Astrocyte (in vitro differentiated cells and primary cell): Measurements from ENCODE around the gene KIAA0825. TPM values are rescaled to one million over a fixed set of nuclear protein-coding genes. Genes with fewer than 3 reads are reported as not detected.

Experiments
- DNase-seq: peaks from one replicate; pipeline ENCODE4 v3.0.0-alpha.2; 2010; ENCODE audit warnings: low read depth
- FAIRE-seq: peaks from 2 replicates; lab custom pipeline; 2011; peaks lifted over from hg19 to GRCh38; lab: Jason Lieb, UNC
- H2AFZ ChIP-seq: 2 replicates; pipeline ENCODE4 v1.6.0; 2012; ENCODE audit warnings: low read depth, low read length, inconsistent platforms
- H3K27ac ChIP-seq: 2 replicates; pipeline ENCODE4 v1.5.1; 2011; ENCODE audit warnings: low read depth, low read length, inconsistent platforms
- H3K27me3 ChIP-seq: 2 replicates; pipeline ENCODE4 v1.6.0; 2011; ENCODE audit warnings: low read length, inconsistent platforms; ENCODE audit not compliant: insufficient read depth
- H3K36me3 ChIP-seq: 2 replicates; pipeline ENCODE4 v1.5.1; 2011; ENCODE audit warnings: low read length, inconsistent platforms; ENCODE audit not compliant: insufficient read depth
- H3K4me1 ChIP-seq: 2 replicates; pipeline ENCODE4 v1.5.1; 2011; ENCODE audit warnings: low read length, inconsistent platforms; ENCODE audit not compliant: insufficient read depth
- H3K4me2 ChIP-seq: 2 replicates; pipeline ENCODE4 v1.6.0; 2012; ENCODE audit warnings: low read length, inconsistent platforms
- H3K4me3 ChIP-seq: 2 replicates; pipeline ENCODE4 v1.5.1; 2011; ENCODE audit warnings: low read depth, mild to moderate bottlenecking, low read length, inconsistent platforms; ENCODE audit not compliant: insufficient read depth
- H3K79me2 ChIP-seq: 2 replicates; pipeline ENCODE4 v1.6.0; 2012; ENCODE audit warnings: mild to moderate bottlenecking, low read length, inconsistent platforms; ENCODE audit not compliant: insufficient read depth
- H3K9ac ChIP-seq: 2 replicates; pipeline ENCODE4 v1.6.0; 2012; ENCODE audit warnings: mild to moderate bottlenecking, low read length, inconsistent platforms
- H3K9me3 ChIP-seq: 2 replicates; pipeline ENCODE4 v1.5.1; 2012; ENCODE audit warnings: low read depth, mild to moderate bottlenecking, low read length, inconsistent platforms; ENCODE audit not compliant: insufficient read depth
- H4K20me1 ChIP-seq: 2 replicates; pipeline ENCODE4 v1.6.0; 2012; ENCODE audit warnings: low read length, inconsistent platforms; ENCODE audit not compliant: insufficient read depth
- H3K27ac Mint-ChIP-seq: one replicate; pipeline ENCODE4 v1.8.0; 2021; ENCODE audit warnings: mild to moderate bottlenecking, mixed read lengths; ENCODE audit not compliant: unreplicated experiment
- H3K27me3 Mint-ChIP-seq: one replicate; pipeline ENCODE4 v1.8.0; 2021; ENCODE audit warnings: low read depth, mixed read lengths; ENCODE audit not compliant: unreplicated experiment
- H3K36me3 Mint-ChIP-seq: one replicate; pipeline ENCODE4 v1.8.0; 2021; ENCODE audit warnings: low read depth, mixed read lengths; ENCODE audit not compliant: unreplicated experiment
- H3K4me1 Mint-ChIP-seq: one replicate; pipeline ENCODE4 v1.8.0; 2021; ENCODE audit warnings: low read depth, mixed read lengths; ENCODE audit not compliant: unreplicated experiment
- H3K4me3 Mint-ChIP-seq: one replicate; pipeline ENCODE4 v1.8.0; 2021; ENCODE audit warnings: mild to moderate bottlenecking, moderate library complexity, mixed read lengths; ENCODE audit not compliant: unreplicated experiment
- H3K9me3 Mint-ChIP-seq: one replicate; pipeline ENCODE4 v1.8.0; 2021; ENCODE audit warnings: mild to moderate bottlenecking, mixed read lengths; ENCODE audit not compliant: unreplicated experiment
- CTCF ChIP-seq: IDR thresholded peaks from 2 replicates; pipeline ENCODE4 v1.5.1; 2011; ENCODE audit warnings: low read depth, mild to moderate bottlenecking, inconsistent platforms, low read length, moderate library complexity; ENCODE audit not compliant: insufficient read depth
- EZH2 ChIP-seq: IDR thresholded peaks from 2 replicates; pipeline ENCODE4 v1.6.1; 2012; ENCODE audit warnings: mild to moderate bottlenecking, low read length, inconsistent platforms; ENCODE audit not compliant: insufficient read depth
- total RNA-seq: library from RNA; stranded (reverse); gene quantifications from 2 replicates; pipeline ENCODE4 v1.2.1, GENCODE V29; 2021

Gene KIAA0825
- total RNA-seq, 1 donor from 2014 or later = 2.5 TPM

GRCh38 chr5:94263068-94263467 lies 355.3 kb downstream of the KIAA0825 start:
- Mint-ChIP-seq H3K27me3 (no peaks in the 10 kb centered on the region), H3K9me3 (peaks cover 3% of the 10 kb centered on the region), H3K4me3 (no peak overlapping the region), H3K36me3 (no peaks in the 10 kb centered on the region), H3K4me1 (peaks cover under 1% of the 10 kb centered on the region), H3K27ac (no peak overlapping the region)
- Histone ChIP-seq H3K4me1 (no peaks in the 10 kb centered on the region), H4K20me1 (no peaks in the 10 kb centered on the region), H3K36me3 (no peaks in the 10 kb centered on the region), H3K27me3 (no peaks in the 10 kb centered on the region), H3K27ac (no peak overlapping the region), H3K4me3 (no peak overlapping the region), H3K79me2 (no peaks in the 10 kb centered on the region), H3K4me2 (no peak overlapping the region), H3K9ac (no peak overlapping the region), H3K9me3 (no peaks in the 10 kb centered on the region), H2AFZ (no peak overlapping the region)
- DNase-seq (no peak), FAIRE-seq (no peak)
- no peak for TF ChIP-seq CTCF
- no peak for TF ChIP-seq EZH2

GRCh38 chr5:94260096-94260495 lies 358.3 kb downstream of the KIAA0825 start:
- H3K4me3 Mint-ChIP-seq = no peak overlapping the region

More at GRCh38 chr5:94260096-94260495, 358.3 kb downstream of the KIAA0825 start:
- no peaks in the 10 kb centered on the region for H3K27me3 ChIP-seq
- H3K36me3 ChIP-seq = no peaks in the 10 kb centered on the region
- H2AFZ ChIP-seq = no peak overlapping the region
- no peaks in the 10 kb centered on the region for H3K36me3 Mint-ChIP-seq
- TF ChIP-seq CTCF = no peak
- no peak for TF ChIP-seq EZH2
- H3K27ac Mint-ChIP-seq = no peak overlapping the region
- no peak overlapping the region for H3K4me3 ChIP-seq
- no peaks in the 10 kb centered on the region for H3K9me3 Mint-ChIP-seq
- H3K27me3 Mint-ChIP-seq = no peaks in the 10 kb centered on the region
- no peak overlapping the region for H3K9ac ChIP-seq
- DNase-seq (no peak), FAIRE-seq (no peak)
- no peak overlapping the region for H3K4me2 ChIP-seq
- no peaks in the 10 kb centered on the region for H3K4me1 Mint-ChIP-seq
- H3K27ac ChIP-seq = no peak overlapping the region
- no peaks in the 10 kb centered on the region for H3K79me2 ChIP-seq
- no peaks in the 10 kb centered on the region for H4K20me1 ChIP-seq
- no peaks in the 10 kb centered on the region for H3K4me1 ChIP-seq
- no peaks in the 10 kb centered on the region for H3K9me3 ChIP-seq
